Activated T-helper 1 cell treated with anti-CD3 and anti-CD28 coated beads, Interleukin-2, amount 50 U/mL, for 16 hours (primary cell): ENCODE data around the gene OTUD3.

Experiments
- DNase-seq, 2 donors: peaks; one replicate each; pipeline ENCODE4 v3.0.0-alpha.2; 2020; ENCODE audit warnings: low read depth in 1 of 2, low spot score in 1 of 2

OTUD3 gene

DNA sequence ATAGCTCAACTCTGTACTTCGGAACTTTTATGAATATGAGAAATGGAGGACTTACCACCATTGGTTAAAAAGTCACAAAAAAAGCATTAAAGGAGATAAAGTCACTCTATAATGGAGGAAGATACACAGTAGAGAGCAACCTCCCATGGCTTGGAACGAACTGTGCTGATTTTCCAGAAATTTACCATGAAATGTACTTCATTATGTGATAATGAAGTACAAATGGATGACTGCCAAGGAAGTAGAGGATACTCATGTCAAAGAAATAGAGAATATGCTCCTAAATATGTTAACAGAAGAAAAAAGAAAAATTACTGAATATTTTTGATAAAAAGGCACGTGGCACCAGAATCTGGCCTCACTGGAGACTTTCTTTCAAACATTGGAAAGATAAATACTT, 64.8 kb downstream of the OTUD3 start:
- no peak for DNase-seq

DNA sequence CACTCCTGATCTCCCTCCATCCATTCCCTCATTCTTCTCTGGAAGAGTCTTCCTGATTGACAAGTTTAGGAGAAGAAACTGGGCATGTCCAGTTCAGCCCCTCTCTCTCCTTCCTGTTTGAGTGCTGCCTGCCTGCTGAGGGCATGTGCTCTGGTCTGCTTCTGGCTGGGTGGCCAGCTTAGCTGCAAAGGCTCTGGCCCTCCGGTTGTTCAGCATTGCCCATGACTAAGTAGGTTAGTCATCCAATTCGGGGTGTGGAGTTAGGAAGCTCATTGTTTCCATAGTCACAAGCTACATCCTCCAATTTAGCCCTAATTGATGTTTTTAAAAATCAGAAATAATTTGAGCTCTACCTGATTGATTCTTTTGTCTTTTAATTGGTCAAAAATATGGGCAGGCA, 66.8 kb downstream of the OTUD3 start:
- no peak for DNase-seq

DNA sequence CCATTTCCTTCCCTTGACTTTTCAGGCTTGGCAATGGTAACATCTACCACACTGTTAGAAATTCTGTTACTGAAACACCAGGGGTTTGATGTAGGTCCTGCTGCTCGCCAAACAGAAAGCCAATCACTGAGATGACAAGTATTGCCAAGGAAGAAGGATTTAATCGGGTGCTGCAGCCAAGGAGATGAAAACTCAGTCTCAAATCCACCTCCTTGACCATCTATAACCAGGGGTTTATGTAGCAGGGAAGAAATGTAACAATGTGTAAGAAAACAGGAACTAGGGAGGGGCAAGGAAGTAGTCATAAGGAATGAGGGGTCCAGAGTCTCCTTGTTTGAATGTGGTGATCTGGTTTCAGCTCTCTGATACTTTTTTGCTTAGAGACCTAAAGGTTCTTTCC, 71.9 kb downstream of the OTUD3 start:
- DNase-seq, result no peak

GRCh38 chr1:19955534-19956170, 73.5 kb downstream of the OTUD3 start:
- DNase-seq, result no peak

GRCh38 chr1:19957779-19958178, 75.6 kb downstream of the OTUD3 start:
- no peak for DNase-seq

DNA sequence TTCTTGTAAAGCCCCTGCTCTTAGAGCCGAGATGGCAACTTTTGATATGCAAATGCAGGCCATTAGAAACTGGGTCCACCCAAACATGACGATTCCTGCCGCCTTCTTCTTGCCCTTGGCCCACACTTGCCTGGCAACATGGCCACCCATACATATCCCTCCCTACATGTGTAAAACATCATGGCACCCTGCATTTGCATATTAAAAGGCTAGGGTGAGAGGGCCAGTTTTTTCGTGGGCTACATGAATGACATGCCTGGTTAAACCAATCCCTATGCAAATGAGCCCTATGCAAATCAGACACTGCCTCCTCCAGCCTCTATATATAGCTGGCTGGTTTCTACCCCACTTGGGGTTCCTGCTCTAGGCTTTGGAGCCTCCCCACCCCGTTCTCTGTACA, 78.4 kb downstream of the OTUD3 start:
- DNase-seq, result no peak
